Right ventricle myocardium superior (tissue), 1 donor: Measurements from ENCODE around the gene DLL1. TPM values are rescaled to one million over a fixed set of nuclear protein-coding genes. Genes with fewer than 3 reads are reported as not detected.
"Not testable (repeated sequence)": the region's sequence is repeated elsewhere in the genome, so short reads cannot be mapped to it uniquely, and the experiment has no call there.

Experiments
- ATAC-seq: fragments of 200-7000 bp; cut with Tn5 transposase; one replicate; pipeline ENCODE4 v1.9.1; 2020; ENCODE audit warnings: mild to moderate bottlenecking; ENCODE audit not compliant: poor library complexity
- DNase-seq: peaks from one replicate; pipeline ENCODE4 v3.0.0-alpha.2; 2020
- intact Hi-C: fragments of 100-400 bp; cut with DNase I; formaldehyde crosslinking; loops from one replicate; pipeline ENCODE4 v1.11.2; 2022
- total RNA-seq: library from RNA; stranded (reverse); fragmentation: NEBNext Ultra II Directional; extraction: Animal tissue kit (Norgen Biotek cat#: 25700); gene quantifications from one replicate; pipeline ENCODE4 v1.2.1, GENCODE V29; 2021
- donor health status: DM: no; HTN: yes; CAD: no; lungs with severe emphysema.

DLL1 gene
- total RNA-seq, 1 donor from 2014 or later = 18.6 TPM

- ATAC-seq (no peak), DNase-seq (no peak)
- intact Hi-C loops = no loop called here
Measured at GRCh38 chr6:170274713-170275560, 15.9 kb downstream of the DLL1 start.

GRCh38 chr6:170273681-170274080 is 17.2 kb downstream of the DLL1 start:
- no peak for DNase-seq
- ATAC-seq = no peak
- intact Hi-C loops = no loop called here

GRCh38 chr6:170273191-170273590 is 17.7 kb downstream of the DLL1 start:
- DNase-seq = no peak
- ATAC-seq = no peak
- intact Hi-C loops = no loop called here

GRCh38 chr6:170272341-170273065 is 18.4 kb downstream of the DLL1 start:
- DNase-seq = no peak
- no peak for ATAC-seq
- intact Hi-C loops = no loop called here

GRCh38 chr6:170271771-170272314 is 19.0 kb downstream of the DLL1 start:
- ATAC-seq = peak; percentile 14
- intact Hi-C loops = no loop called here
- peak; percentile 73 for DNase-seq

- ATAC-seq (no peak), DNase-seq (no peak)
- intact Hi-C loops = no loop called here
Measured at GRCh38 chr6:170270984-170271593, 19.8 kb downstream of the DLL1 start.

GRCh38 chr6:170269846-170270541 is 20.9 kb downstream of the DLL1 start:
- DNase-seq = no peak
- no peak for ATAC-seq
- intact Hi-C loops = no loop called here

GRCh38 chr6:170269151-170269845 is 21.6 kb downstream of the DLL1 start:
- DNase-seq (no peak), ATAC-seq (no peak)
- intact Hi-C loops = no loop called here

GRCh38 chr6:170268216-170269129 is 22.4 kb downstream of the DLL1 start:
- ATAC-seq (no peak), DNase-seq (no peak)
- intact Hi-C loops = no loop called here

GRCh38 chr6:170267688-170268087 is 23.2 kb downstream of the DLL1 start:
- DNase-seq (peak; percentile 17), ATAC-seq (no peak)
- intact Hi-C loops = no loop called here

GRCh38 chr6:170266061-170266825 is 24.6 kb downstream of the DLL1 start:
- DNase-seq = peak; percentile 70
- peak; percentile 68 for ATAC-seq
- intact Hi-C loops = no loop called here

GRCh38 chr6:170265655-170266054 is 25.2 kb downstream of the DLL1 start:
- ATAC-seq = peak; percentile 89
- peak; percentile 88 for DNase-seq
- intact Hi-C loops = no loop called here

- intact Hi-C loops, DNase-seq, ATAC-seq: not testable (repeated sequence)
Measured at GRCh38 chr6:170264644-170265043, 26.2 kb downstream of the DLL1 start.

GRCh38 chr6:170264086-170264485 is 26.8 kb downstream of the DLL1 start:
- intact Hi-C loops = no loop called here
- DNase-seq (no peak), ATAC-seq (no peak)

- intact Hi-C loops = no loop called here
- no peak for DNase-seq
Measured at GRCh38 chr6:170263410-170263809, 27.5 kb downstream of the DLL1 start.

GRCh38 chr6:170262489-170263088 is 28.3 kb downstream of the DLL1 start:
- DNase-seq = no peak
- intact Hi-C loops = no loop called here
- no peak for ATAC-seq

More at GRCh38 chr6:170263410-170263809, 27.5 kb downstream of the DLL1 start:
- no peak for ATAC-seq
